ENCODE measurements around the gene ITPR3.

DNA sequence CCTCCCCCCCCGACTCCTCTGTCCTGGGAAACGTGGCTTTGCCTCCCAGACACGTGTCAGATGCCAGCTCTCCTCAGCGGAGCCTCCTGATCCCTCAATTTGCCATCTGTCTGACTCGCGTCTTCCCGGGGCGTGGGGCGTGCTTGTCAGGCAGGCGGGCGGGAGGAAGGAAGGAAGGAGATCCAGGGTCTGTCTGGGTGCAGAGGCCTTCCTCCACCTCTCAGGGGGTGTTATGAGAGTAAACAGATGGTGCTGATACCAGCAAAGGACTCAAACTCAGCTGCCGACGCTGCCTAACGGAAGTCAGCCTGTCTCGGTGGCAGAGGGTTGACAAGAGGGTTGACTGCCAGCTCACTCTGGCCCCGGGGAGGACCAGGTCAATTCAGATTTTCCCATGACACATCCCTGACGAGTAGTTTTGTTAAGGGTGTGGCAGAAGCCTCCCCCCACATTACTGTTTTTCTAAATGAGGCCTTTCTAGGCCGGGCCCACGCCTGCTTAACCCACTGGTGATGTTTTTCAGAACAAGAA is 73.3 kb downstream of the ITPR3 start:
- TF ChIP-seq, protein P1, sequence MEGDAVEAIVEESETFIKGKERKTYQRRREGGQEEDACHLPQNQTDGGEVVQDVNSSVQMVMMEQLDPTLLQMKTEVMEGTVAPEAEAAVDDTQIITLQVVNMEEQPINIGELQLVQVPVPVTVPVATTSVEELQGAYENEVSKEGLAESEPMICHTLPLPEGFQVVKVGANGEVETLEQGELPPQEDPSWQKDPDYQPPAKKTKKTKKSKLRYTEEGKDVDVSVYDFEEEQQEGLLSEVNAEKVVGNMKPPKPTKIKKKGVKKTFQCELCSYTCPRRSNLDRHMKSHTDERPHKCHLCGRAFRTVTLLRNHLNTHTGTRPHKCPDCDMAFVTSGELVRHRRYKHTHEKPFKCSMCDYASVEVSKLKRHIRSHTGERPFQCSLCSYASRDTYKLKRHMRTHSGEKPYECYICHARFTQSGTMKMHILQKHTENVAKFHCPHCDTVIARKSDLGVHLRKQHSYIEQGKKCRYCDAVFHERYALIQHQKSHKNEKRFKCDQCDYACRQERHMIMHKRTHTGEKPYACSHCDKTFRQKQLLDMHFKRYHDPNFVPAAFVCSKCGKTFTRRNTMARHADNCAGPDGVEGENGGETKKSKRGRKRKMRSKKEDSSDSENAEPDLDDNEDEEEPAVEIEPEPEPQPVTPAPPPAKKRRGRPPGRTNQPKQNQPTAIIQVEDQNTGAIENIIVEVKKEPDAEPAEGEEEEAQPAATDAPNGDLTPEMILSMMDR (IDR thresholded peaks at IDR 0.05; ENCODE audit: low read depth, low read length, missing input control): no peak
- TF ChIP-seq, protein P2, sequence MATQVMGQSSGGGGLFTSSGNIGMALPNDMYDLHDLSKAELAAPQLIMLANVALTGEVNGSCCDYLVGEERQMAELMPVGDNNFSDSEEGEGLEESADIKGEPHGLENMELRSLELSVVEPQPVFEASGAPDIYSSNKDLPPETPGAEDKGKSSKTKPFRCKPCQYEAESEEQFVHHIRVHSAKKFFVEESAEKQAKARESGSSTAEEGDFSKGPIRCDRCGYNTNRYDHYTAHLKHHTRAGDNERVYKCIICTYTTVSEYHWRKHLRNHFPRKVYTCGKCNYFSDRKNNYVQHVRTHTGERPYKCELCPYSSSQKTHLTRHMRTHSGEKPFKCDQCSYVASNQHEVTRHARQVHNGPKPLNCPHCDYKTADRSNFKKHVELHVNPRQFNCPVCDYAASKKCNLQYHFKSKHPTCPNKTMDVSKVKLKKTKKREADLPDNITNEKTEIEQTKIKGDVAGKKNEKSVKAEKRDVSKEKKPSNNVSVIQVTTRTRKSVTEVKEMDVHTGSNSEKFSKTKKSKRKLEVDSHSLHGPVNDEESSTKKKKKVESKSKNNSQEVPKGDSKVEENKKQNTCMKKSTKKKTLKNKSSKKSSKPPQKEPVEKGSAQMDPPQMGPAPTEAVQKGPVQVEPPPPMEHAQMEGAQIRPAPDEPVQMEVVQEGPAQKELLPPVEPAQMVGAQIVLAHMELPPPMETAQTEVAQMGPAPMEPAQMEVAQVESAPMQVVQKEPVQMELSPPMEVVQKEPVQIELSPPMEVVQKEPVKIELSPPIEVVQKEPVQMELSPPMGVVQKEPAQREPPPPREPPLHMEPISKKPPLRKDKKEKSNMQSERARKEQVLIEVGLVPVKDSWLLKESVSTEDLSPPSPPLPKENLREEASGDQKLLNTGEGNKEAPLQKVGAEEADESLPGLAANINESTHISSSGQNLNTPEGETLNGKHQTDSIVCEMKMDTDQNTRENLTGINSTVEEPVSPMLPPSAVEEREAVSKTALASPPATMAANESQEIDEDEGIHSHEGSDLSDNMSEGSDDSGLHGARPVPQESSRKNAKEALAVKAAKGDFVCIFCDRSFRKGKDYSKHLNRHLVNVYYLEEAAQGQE (IDR thresholded peaks at IDR 0.05): no peak
- TF ChIP-seq YY1 (IDR thresholded peaks at IDR 0.05) (no peak), RXRA (IDR thresholded peaks at IDR 0.05) (no peak)
